ENCODE data around the gene ELMO1. TPM values are rescaled to one million over a fixed set of nuclear protein-coding genes. Genes with fewer than 3 reads are reported as not detected.

Gene ELMO1
- total RNA-seq, 4 donors from 2014 or later, result 11.5 to 19.9 (median 17.4) TPM

GRCh38 chr7:37267251-37267650, 181.4 kb downstream of the ELMO1 start:
- TF ChIP-seq CTCF (IDR thresholded peaks at IDR 0.05), result no peak
- no peak for TF ChIP-seq POLR2A (IDR thresholded peaks at IDR 0.05)
- 95 to 97% methylated on average over 8 of the region's 8 CpGs for WGBS, 2 donors
- no peak for DNase-seq (ENCODE audit: low spot score in 2 of 2)
- intact Hi-C loops (cut with DNase I; ENCODE audit: low total_unique reads), result no loop called here
- H3K4me3 ChIP-seq (ENCODE audit: low read depth, poor library complexity, severe bottlenecking), result no peak overlapping the region

GRCh38 chr7:37265876-37266275, 182.8 kb downstream of the ELMO1 start:
- WGBS, 2 donors, result 87 to 88% methylated on average over 7 of the region's 7 CpGs
- intact Hi-C loops (cut with DNase I; ENCODE audit: low total_unique reads), result no loop called here
- TF ChIP-seq CTCF (IDR thresholded peaks at IDR 0.05), result no peak
- TF ChIP-seq POLR2A (IDR thresholded peaks at IDR 0.05), result no peak
- no peak overlapping the region for H3K4me3 ChIP-seq (ENCODE audit: low read depth, poor library complexity, severe bottlenecking)
- no peak for DNase-seq (ENCODE audit: low spot score in 2 of 2)

- intact Hi-C loops (cut with DNase I; ENCODE audit: low total_unique reads), result no loop called here
- no peak overlapping the region for H3K4me3 ChIP-seq (ENCODE audit: low read depth, poor library complexity, severe bottlenecking)
- 77 to 88% methylated on average over 1 of the region's 1 CpG for WGBS, 2 donors
- TF ChIP-seq POLR2A (IDR thresholded peaks at IDR 0.05) (no peak), CTCF (IDR thresholded peaks at IDR 0.05) (no peak)
- no peak for DNase-seq (ENCODE audit: low spot score in 2 of 2)
Observed at GRCh38 chr7:37265006-37265405, 183.7 kb downstream of the ELMO1 start.

- no peak for DNase-seq (ENCODE audit: low spot score in 2 of 2)
- 76 to 82% methylated on average over 1 of the region's 1 CpG for WGBS, 2 donors
- H3K4me3 ChIP-seq (ENCODE audit: low read depth, poor library complexity, severe bottlenecking), result no peak overlapping the region
- intact Hi-C loops (cut with DNase I; ENCODE audit: low total_unique reads), result no loop called here
- TF ChIP-seq CTCF (IDR thresholded peaks at IDR 0.05) (no peak), POLR2A (IDR thresholded peaks at IDR 0.05) (no peak)
Observed at GRCh38 chr7:37262181-37262580, 186.5 kb downstream of the ELMO1 start.

GRCh38 chr7:37259319-37259821, 189.3 kb downstream of the ELMO1 start:
- no peak for DNase-seq (ENCODE audit: low spot score in 2 of 2)
- intact Hi-C loops (cut with DNase I; ENCODE audit: low total_unique reads), result no loop called here
- TF ChIP-seq CTCF (IDR thresholded peaks at IDR 0.05) (no peak), POLR2A (IDR thresholded peaks at IDR 0.05) (no peak)
- whole genome bisulfite sequencing, 2 donors, result 22 to 25% methylated on average over 11 of the region's 11 CpGs
- no peak overlapping the region for H3K4me3 ChIP-seq (ENCODE audit: low read depth, poor library complexity, severe bottlenecking)

GRCh38 chr7:37256631-37257030, 192.0 kb downstream of the ELMO1 start:
- DNase-seq (ENCODE audit: low spot score in 2 of 2), result no peak
- TF ChIP-seq CTCF (IDR thresholded peaks at IDR 0.05) (no peak), POLR2A (IDR thresholded peaks at IDR 0.05) (no peak)
- no peak overlapping the region for H3K4me3 ChIP-seq (ENCODE audit: low read depth, poor library complexity, severe bottlenecking)
- intact Hi-C loops (cut with DNase I; ENCODE audit: low total_unique reads), result no loop called here

Data from lower leg skin (tissue), 4 donors.